ENCODE results near the gene RANBP17. TPM values are rescaled to one million over a fixed set of nuclear protein-coding genes. Genes with fewer than 3 reads are reported as not detected.
"Not testable (repeated sequence)": the region's sequence is repeated elsewhere in the genome, so short reads cannot be mapped to it uniquely, and the experiment has no call there.

Gene RANBP17
- total RNA-seq, 1 donor from 2014 or later: 2.0 TPM

DNA sequence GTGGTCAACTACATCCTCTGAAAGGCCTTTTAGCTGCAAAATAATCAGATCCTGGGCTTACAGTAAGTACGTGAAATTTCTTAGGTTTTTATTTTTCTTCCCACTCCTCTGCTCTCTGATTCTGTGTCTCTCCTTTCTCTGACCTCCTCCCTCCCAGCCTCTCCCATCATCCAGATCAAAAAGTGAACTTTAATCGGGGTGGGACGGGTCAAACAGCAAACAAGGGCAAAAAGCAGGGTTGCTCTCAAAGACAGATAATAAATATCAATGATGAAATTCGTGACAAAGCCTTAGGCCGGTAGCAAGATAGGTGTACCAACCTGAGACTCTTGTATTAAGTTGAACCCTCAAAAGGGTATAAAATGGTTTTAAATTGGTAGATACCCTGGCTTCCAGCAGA lies 76.1 kb downstream of the RANBP17 start:
- no peak for DNase-seq (ENCODE audit: low read depth)

DNA sequence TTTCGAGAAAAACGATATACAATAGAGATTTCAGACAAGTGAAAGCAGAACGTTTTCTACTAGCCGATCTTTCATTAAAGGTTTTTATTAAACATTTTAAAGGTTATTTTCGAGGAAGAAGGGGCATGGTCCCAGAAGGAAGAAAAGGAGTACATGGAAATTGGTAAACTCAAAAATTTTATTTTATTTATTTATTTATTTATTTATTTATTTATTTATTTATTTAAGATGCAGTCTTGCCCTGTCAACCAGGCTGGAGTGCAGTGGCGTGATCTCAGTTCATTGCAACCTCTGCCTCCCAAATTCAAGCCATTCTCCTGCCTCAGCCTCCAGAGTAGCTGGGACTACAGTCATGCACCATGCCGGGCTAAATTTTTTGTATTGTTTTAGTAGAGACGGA lies 77.4 kb downstream of the RANBP17 start:
- no peak for DNase-seq (ENCODE audit: low read depth)

DNA sequence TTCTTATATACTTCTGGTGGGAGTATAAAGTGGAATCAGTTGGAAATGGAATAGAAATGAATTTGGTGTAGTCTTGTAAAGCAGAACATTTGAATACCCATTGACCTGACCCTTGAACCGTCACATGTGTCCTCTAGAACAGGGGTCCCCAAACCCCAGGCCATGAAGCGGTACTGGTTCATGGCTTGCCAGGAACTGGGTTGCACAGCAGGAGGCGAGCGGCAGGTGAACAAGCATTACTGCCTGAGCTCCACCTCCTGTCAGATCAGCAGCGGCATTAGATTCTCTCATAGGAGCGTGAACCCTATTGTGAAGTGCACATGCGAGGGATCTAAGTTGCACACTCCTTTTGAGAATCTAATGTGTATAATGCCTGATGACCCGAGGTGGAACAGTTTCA lies 80.0 kb downstream of the RANBP17 start:
- no peak for DNase-seq (ENCODE audit: low read depth)

DNA sequence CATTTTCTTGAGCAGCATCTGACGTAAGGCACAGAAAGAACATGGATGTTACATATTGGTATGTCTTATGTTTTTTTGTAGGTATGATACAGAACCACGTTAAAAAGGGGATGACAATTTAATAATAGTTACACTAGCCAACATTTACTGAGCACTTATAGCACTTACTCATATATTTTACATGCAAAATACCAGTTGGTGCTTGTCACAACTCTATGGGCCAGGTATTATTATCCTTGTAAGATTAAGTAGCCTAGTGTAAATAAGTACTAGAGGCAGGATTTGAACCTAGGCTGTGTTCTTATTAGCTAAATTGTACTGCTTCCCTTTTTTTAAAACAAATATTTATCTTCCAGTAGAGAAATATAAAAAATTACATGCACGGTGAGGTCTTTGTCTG lies 83.5 kb downstream of the RANBP17 start:
- no peak for DNase-seq (ENCODE audit: low read depth)

DNA sequence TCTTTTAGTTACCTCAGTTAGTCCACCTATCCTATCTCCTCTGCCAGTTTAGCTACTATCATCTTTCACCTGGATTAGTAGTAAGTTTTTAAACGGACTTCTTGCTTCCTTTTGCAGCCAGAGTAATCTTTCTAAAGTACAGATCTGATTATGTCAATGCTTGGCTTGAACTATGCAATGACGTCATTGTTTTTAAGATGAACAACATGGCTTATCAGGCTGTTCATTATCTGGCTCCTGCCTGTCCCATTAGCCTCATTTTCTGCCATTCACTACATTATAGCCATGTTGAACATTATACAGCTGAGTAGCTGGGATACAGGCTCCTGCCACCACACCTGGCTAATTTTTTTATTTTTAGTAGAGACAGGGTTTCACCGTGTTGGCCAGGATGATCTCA lies 98.7 kb downstream of the RANBP17 start:
- DNase-seq (ENCODE audit: low read depth): no peak

DNA sequence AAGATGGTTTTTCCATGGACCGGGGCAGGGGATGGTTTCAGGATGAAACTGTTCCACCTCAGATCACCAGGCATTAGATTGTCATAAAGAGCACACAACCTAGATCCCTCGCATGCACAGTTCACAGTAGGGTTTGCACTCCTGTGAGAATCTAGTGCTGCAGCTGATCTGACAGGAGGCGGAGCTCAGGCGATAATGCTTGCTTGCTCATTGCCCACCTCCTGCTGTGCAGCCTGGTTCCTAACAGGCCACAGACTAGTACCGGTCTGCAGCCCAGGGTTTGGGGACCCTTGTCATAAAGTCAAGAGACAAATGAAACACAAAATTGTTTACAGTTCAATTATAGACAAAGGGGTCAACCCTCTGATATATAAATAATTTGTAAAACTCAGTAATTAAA lies 101.7 kb downstream of the RANBP17 start:
- no peak for DNase-seq (ENCODE audit: low read depth)

DNA sequence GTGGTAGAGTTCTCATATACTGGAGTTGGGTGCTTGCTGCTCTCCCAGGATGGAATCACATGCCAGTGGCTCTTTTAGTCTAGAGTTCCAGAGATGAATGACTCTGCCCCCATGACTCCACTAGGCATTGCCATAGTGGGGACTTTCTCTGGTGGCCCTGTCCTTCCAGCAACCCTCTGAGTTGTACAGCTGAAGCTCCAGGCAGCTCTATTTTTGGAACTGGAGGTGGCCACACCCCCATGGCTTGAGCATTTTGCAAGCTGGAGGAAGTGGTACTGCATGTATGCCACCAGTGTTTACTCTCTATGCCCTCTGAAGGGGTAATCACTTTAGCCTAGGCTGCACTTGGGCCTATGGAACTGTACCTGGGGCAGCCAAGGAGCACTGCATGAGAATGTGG lies 112.6 kb downstream of the RANBP17 start:
- no peak for DNase-seq (ENCODE audit: low read depth)

DNA sequence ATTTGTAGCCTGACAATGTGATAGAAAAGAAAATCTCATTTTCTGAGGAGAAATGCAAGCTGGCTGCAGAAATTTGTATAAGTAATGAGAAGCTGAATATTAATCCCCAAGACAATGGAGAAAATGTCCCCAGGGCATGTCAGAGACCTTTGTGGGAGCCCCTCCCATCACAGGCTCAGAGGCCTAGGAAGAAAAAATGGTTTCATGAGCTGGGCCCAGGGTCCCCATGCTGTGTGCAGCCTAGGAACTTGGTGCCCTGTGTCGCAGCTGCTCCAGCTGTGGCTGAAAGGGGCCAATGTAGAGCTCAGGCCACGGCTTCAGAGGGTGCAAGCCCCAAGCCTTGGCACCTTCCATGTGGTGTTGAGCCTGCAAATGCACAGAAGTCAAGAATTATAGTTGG lies 118.4 kb downstream of the RANBP17 start:
- not testable (repeated sequence) for DNase-seq (ENCODE audit: low read depth)

DNA sequence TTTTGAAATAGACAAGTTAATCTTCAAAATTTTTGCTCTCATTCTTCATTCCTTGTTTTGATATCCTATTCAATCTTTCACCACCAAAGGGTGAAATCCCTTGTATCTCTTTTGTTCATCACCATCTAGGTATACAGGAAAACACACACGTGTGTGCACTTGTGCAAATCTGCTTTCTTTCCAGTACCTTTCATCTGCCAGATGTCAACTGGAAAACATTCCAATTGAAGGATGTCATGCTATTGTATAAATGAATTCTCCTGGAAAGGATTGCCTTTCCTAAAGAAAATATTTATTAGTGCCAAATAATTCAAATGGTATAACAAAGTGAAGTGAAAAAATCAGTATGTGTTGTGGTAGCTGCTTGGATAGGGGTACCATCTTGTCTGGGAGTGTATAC lies 123.7 kb downstream of the RANBP17 start:
- DNase-seq (ENCODE audit: low read depth): no peak

DNA sequence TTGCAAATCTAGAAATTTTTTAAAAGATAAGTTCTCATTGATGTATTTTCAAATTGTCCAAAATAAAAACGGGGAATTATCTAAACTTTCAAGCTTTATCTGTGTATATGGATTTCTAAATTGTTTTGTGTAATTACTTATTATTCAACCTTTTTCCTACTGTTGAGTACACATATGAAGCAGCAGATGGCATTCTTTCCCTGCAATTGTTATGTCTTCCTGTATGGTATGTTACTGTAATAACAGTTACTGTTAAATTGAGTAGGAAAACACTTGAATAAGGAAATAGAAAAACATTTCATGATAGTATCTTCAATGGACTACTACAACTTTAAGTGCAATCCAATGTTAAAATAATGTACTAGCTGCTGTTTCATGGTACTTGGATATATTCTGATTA lies 124.8 kb downstream of the RANBP17 start:
- DNase-seq (ENCODE audit: low read depth): no peak

DNA sequence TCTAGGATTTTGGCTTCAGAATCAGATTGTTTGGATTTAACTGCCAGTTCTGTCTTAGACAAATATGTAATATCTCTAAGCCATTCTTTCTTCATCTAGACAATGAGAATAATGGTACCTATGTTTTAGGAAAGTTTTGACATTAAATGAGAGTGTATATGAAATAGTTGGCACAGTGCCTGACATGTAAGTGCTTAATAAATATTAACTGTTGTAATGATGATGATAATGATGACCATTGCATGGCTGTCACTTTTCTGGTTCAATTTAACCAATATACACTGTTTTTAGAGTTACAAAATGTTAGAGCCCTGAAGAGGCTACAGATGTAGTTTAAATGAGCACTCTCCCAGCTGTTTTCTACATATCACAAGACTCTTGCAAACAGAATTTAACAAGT lies 131.7 kb downstream of the RANBP17 start:
- DNase-seq (ENCODE audit: low read depth): no peak

DNA sequence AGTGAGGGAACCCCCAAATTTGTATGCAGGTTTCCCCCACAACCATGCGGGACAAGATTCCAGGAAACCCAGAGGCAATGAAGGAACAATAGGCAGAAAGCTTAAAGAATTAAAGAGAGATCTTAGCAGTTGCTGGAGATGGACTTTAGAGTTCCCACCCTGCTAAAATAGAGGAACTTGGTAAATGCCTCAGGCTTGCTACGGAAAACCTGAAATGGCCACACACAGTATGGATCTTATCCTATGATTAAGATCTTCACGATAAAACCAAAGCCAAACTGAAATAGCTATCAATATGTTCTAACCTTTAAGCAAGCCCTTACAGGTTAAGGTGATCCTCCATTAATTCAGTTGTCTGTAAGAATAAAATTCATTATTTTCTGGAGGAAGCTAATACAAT lies 148.3 kb downstream of the RANBP17 start:
- no peak for DNase-seq (ENCODE audit: low read depth)

DNA sequence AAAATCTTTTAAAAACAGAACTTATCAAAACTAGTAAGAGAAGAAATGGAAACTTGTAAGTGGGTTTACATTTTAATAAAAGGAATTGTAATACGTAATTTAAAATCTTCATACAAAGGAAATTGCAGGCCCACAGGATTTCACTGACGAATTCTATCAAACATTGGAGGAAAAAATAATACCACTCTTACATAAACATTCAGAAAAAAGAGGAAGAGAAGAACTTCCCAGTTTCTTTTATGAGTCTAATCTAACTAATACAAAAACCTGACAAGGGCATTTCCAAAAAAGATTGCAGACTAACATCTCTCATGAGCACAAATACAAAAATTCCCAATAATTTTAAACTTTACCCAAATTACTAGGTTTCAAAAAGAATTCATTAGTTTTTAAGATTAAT lies 149.0 kb downstream of the RANBP17 start:
- DNase-seq (ENCODE audit: low read depth): no peak

DNA sequence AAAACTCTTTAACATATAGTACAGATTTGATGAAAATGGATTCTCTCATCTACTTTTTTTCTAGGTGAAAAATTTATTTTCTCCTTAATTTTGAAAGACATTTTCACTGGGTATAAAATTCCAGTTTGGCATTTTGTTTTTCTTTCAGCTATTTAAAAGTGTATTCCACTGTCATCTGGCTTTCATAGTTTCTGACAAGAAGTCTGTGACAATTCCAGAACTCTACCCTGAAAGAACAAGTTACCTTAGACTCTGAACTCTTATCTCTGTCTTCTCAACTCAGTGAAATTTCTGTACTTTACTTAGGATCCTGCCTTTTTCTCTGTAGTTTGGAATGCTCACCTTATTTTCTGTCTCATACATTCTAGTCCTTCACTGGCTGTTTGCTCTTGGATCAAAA lies 161.7 kb downstream of the RANBP17 start:
- no peak for DNase-seq (ENCODE audit: low read depth)

DNA sequence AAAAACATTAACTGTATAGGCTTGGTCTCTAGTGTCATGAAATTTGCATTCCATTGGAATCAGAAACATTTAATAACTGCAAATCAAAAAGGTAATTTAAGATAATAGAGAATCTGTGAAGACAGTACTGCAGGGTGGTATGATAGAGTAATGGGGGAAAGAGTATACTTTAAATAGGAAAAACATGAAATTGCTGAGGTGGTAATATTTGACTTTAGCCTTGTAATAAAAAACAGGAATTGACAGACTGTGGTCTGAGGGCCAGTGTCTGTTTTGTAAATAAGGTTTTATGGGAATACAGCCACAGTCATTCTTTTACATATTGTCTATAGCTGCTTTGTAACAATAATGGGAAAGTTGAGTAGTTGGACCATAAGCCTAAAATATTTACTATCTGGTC lies 162.3 kb downstream of the RANBP17 start:
- no peak for DNase-seq (ENCODE audit: low read depth)

DNA sequence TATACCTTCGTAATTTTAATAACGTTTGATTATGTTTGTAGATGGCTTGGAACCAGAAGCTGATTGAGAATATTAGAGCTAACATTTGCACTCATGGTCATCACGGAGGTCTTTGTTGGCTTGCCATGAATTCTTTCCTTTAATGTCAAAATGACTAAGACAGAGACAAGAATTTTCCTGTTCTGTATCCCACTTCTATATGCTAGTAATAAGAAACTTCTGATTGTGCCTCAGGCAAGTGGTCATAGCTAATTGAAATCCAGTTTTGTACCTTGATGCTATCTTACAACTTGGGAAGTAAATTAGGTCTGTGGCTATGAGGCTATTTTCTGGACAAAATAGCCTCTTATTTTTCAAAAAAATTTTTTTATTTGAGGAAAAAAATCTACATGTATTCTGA lies 167.6 kb downstream of the RANBP17 start:
- no peak for DNase-seq (ENCODE audit: low read depth)

DNA sequence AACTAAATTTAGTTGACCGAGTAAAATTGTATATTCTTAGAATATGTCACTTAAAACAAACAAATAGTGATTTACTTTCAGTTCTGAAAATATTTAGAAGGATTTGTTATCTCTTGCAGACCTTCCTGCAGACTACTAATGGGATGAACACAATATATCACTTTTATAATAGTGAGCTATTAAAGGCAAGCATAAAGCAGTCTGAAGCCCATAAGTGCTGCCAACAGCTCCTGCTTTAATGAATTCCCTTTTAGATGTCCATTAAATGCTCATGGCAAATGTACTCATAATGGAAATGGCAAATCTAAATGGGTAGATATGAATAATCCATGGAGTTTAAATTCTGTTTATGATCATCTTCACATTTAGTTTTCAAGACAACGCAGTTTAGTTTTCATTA lies 170.2 kb downstream of the RANBP17 start:
- no peak for DNase-seq (ENCODE audit: low read depth)

DNA sequence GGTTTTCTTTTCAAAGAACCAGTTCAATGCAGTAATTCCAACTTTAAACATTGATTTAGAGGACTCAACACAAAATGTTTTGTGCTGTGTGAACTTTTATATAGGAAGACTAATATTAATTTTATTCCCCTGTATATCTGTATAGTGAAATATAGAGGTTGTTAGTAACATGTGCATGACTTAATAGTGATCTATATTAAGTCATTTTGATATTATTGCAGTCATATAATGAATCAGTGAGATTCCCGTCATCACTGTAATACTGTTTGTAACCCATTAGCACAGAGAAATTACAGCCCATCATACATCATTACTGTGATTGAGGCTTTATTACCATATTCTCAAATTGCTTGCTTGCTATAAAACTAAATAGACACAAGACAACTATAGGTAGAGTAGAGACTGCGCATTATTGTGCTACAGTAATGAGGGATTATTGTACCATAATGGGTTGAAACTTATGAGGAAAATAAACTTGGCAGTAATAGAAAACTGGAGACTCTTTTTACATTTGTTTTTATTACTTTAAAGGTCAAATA lies 170.7 kb downstream of the RANBP17 start:
- DNase-seq (ENCODE audit: low read depth): no peak

DNA sequence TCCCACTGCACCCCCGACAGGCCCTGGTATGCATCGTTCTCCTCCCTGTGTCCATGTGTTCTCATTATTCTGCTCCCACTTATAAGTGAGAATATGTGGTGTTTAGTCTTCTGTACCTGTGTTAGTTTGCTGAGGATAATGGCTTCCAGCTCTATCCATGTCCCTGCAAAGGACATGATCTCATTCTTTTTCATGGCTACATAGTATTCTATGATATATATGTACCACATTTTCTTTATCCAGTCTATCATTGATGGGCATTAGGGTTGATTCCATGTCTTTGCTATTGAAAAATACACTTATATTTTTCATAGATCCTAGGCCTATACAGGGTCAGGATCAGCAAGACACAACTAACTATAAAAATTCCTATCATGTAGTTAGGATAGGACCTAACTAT lies 180.1 kb downstream of the RANBP17 start:
- DNase-seq (ENCODE audit: low read depth): not testable (repeated sequence)

DNA sequence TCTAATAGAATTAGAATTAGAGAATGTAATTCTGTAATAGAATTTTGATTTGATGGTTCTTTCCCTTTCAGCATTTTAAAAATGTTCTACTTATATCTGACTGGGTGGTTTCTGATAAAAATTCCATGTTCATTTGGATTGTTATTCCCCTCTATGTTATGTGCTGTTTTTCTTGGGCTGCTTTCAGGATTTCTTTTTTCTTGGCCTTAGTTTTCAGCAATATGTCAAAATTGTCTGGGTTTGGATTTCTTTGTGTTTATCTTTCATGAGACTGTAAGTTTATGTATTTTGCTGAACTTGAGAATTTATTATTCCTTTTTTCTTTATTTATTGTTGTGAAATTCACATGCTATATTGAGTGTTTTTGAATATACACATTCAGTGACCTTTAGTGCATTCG lies 189.1 kb downstream of the RANBP17 start:
- no peak for DNase-seq (ENCODE audit: low read depth)

DNA sequence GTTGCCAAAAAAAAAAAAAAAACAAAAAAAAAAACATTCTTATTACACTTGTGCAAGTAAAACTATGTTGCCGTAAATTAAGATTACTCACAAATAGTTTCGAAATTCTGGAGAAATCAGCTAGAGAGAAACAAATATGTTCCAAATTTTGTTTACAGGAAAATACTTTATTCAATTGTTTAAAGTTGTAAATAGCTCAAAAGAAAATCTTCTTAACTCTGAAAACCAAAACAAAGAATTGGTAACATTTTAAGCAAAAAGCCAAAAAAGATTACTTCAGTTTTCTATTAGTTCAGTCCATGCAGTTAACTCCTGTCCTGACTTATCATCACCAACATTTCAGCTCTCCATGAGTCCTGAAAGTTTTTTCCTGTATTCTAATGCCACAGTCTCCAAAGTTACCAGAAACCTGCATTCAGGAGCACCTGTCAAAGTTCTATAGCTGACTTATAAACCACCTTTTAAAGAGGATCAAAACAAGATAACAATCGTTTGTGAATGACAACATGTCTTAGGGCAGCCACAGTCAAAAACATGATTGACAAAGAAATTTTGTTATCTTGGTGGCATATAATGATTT lies 194.1 kb downstream of the RANBP17 start:
- no peak for DNase-seq (ENCODE audit: low read depth)

DNA sequence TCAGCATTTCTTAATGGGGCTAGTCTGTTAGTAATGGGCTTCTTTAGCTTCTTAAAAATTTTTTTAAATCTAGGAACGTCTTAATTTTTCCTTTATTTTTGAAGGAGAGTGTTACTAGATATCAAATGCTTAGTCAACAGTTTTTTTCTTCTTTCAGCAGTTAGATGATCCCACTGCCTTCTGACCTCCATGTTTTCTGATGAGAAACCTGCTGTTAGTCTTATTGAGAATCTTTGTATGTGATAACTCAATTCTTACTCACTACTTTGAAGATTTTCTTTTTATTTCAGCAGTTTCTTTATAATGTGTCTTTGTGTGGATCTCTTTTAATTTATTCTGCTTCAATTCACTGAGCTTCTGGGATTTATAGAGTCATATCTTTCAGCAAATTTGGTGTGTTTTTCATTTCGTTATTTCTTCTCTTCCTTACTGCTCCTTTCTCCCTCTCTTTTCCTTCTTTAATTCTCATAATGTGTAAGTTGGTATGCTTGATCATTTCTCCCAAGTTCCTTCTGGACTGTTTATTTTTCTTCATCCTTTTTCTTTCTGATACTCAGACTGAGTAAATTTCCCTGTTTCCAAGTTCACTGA lies 205.8 kb downstream of the RANBP17 start:
- no peak for DNase-seq (ENCODE audit: low read depth)

DNA sequence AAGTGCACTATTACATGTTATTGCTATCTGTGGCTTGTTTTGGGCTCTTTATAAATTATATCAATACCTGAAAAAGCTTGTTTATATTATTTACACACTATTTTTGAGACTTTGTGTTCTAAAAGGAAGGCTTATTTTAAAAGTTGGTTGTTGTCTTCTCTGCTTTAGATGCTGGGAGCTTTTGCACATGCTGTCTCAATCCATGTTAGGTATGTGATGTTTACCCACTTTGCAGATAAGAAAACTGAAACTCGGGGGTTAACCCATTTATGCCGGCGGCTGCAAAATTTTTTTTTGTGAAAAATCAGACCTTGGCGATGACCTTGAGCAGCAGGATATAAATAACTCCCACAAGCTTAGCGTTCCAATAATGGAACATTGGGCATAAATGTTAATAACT lies 212.9 kb downstream of the RANBP17 start:
- DNase-seq (ENCODE audit: low read depth): no peak

Measured in myocyte (in vitro differentiated cells).